IPS-NIHi11 (cell line): Measurements from ENCODE around the gene CCL13.
"Not testable (repeated sequence)": the region's sequence is repeated elsewhere in the genome, so short reads cannot be mapped to it uniquely, and the experiment has no call there.

Experiments used
- DNase-seq: peaks from one replicate; pipeline ENCODE4 v3.0.0; 2012; ENCODE audit warnings: mixed read lengths, low spot score

Gene CCL13

GRCh38 chr17:34356194-34356593 lies at the start of gene CCL13:
TSS of gene CCL13 (plus strand) at chr17:34356480. CDS start at chr17:34356527, 47 bp downstream.
- DNase-seq, result no peak

- DNase-seq, result no peak
These were observed 49.2 kb upstream of the CCL13 start for GRCh38 chr17:34307110-34307509.

GRCh38 chr17:34308371-34308770 lies 47.9 kb upstream of the CCL13 start:
- DNase-seq, result no peak

GRCh38 chr17:34311291-34311690 lies 45.0 kb upstream of the CCL13 start:
- DNase-seq, result no peak

- no peak for DNase-seq
These were observed 44.2 kb upstream of the CCL13 start for GRCh38 chr17:34312080-34312479.

- no peak for DNase-seq
These were observed 43.1 kb upstream of the CCL13 start for GRCh38 chr17:34313164-34313563.

GRCh38 chr17:34314279-34314678 lies 42.0 kb upstream of the CCL13 start:
- DNase-seq, result no peak

GRCh38 chr17:34318474-34318873 lies 37.8 kb upstream of the CCL13 start:
- peak; percentile 56 for DNase-seq

GRCh38 chr17:34319039-34319483 lies 37.2 kb upstream of the CCL13 start, which contains the start of gene CCL8:
TSS of gene CCL8 (plus strand) at chr17:34319435. CDS start at chr17:34319502, 67 bp downstream.
- no peak for DNase-seq

- no peak for DNase-seq
These were observed 34.3 kb upstream of the CCL13 start for GRCh38 chr17:34321964-34322363.

GRCh38 chr17:34327580-34327979 lies 28.7 kb upstream of the CCL13 start:
- DNase-seq, result not testable (repeated sequence)

GRCh38 chr17:34337701-34338100 lies 18.6 kb upstream of the CCL13 start:
- no peak for DNase-seq

GRCh38 chr17:34339138-34339770 lies 17.0 kb upstream of the CCL13 start:
- DNase-seq, result no peak

- DNase-seq, result no peak
These were observed 14.4 kb upstream of the CCL13 start for GRCh38 chr17:34341916-34342315.

GRCh38 chr17:34347063-34347462 lies 9.2 kb upstream of the CCL13 start:
- DNase-seq, result no peak

GRCh38 chr17:34349751-34350150 lies 6.5 kb upstream of the CCL13 start:
- no peak for DNase-seq

- no peak for DNase-seq
These were observed 5.2 kb upstream of the CCL13 start for GRCh38 chr17:34351096-34351495.

GRCh38 chr17:34352191-34352590 lies 4.1 kb upstream of the CCL13 start:
- DNase-seq, result no peak

- no peak for DNase-seq
These were observed 1.6 kb upstream of the CCL13 start for GRCh38 chr17:34354637-34355036.

GRCh38 chr17:34357398-34357797 lies 1.1 kb downstream of the CCL13 start:
- DNase-seq, result peak; percentile 32

GRCh38 chr17:34358631-34359030 lies 2.4 kb downstream of the CCL13 start:
- no peak for DNase-seq

- DNase-seq, result no peak
These were observed 4.5 kb downstream of the CCL13 start for GRCh38 chr17:34360601-34361270.

GRCh38 chr17:34361478-34362061 lies 5.3 kb downstream of the CCL13 start:
- peak; percentile 89 for DNase-seq
